Measurements from ENCODE around the gene TMEM218.

Gene TMEM218

GRCh38 chr11:125129316-125129993 lies 18.0 kb upstream of the TMEM218 start:
- no peak overlapping the region for H2AFZ ChIP-seq (ENCODE audit: low read depth)
- no peaks in the 10 kb centered on the region for H4K20me1 ChIP-seq (ENCODE audit: insufficient read depth)
- H3K79me2 ChIP-seq (ENCODE audit: insufficient read depth, low read depth): no peaks in the 10 kb centered on the region
- no peak overlapping the region for H3K27ac ChIP-seq
- H3K27me3 ChIP-seq (ENCODE audit: insufficient read depth, low read depth): no peaks in the 10 kb centered on the region
- no peaks in the 10 kb centered on the region for H3K36me3 ChIP-seq (ENCODE audit: insufficient read depth)
- TF ChIP-seq CTCF (conservative IDR thresholded peaks at IDR 0.05; ENCODE audit: low read depth, low read length): no peak
- no peak overlapping the region for H3K4me3 ChIP-seq (IDR thresholded peaks at IDR 0.05; ENCODE audit: insufficient read depth, low read depth, low read length)
- no peak overlapping the region for H3K9ac ChIP-seq
- no peaks in the 10 kb centered on the region for H3K4me1 ChIP-seq (ENCODE audit: low read depth, poor library complexity, severe bottlenecking)
- H3K4me2 ChIP-seq: no peak overlapping the region

- no peaks in the 10 kb centered on the region for H4K20me1 ChIP-seq (ENCODE audit: insufficient read depth)
- no peaks in the 10 kb centered on the region for H3K36me3 ChIP-seq (ENCODE audit: insufficient read depth)
- no peak overlapping the region for H2AFZ ChIP-seq (ENCODE audit: low read depth)
- TF ChIP-seq CTCF (conservative IDR thresholded peaks at IDR 0.05; ENCODE audit: low read depth, low read length): no peak
- H3K79me2 ChIP-seq (ENCODE audit: insufficient read depth, low read depth): no peaks in the 10 kb centered on the region
- H3K9ac ChIP-seq: no peak overlapping the region
- H3K4me3 ChIP-seq (IDR thresholded peaks at IDR 0.05; ENCODE audit: insufficient read depth, low read depth, low read length): no peak overlapping the region
- H3K27ac ChIP-seq: no peak overlapping the region
- H3K27me3 ChIP-seq (ENCODE audit: insufficient read depth, low read depth): no peaks in the 10 kb centered on the region
- H3K4me1 ChIP-seq (ENCODE audit: low read depth, poor library complexity, severe bottlenecking): no peaks in the 10 kb centered on the region
- no peak overlapping the region for H3K4me2 ChIP-seq
Observed at GRCh38 chr11:125128450-125128849, 17.0 kb upstream of the TMEM218 start.

- no peak overlapping the region for H3K9ac ChIP-seq
- H3K4me2 ChIP-seq: no peak overlapping the region
- H3K27ac ChIP-seq: no peak overlapping the region
- no peak overlapping the region for H3K4me3 ChIP-seq (IDR thresholded peaks at IDR 0.05; ENCODE audit: insufficient read depth, low read depth, low read length)
- H3K4me1 ChIP-seq (ENCODE audit: low read depth, poor library complexity, severe bottlenecking): no peaks in the 10 kb centered on the region
- 0 out of 2 replicates have a peak overlapping the region, but pooled peaks have one; percentile 34 for H2AFZ ChIP-seq (ENCODE audit: low read depth)
- no peaks in the 10 kb centered on the region for H3K79me2 ChIP-seq (ENCODE audit: insufficient read depth, low read depth)
- no peaks in the 10 kb centered on the region for H4K20me1 ChIP-seq (ENCODE audit: insufficient read depth)
- no peaks in the 10 kb centered on the region for H3K36me3 ChIP-seq (ENCODE audit: insufficient read depth)
- no peaks in the 10 kb centered on the region for H3K27me3 ChIP-seq (ENCODE audit: insufficient read depth, low read depth)
- no peak for TF ChIP-seq CTCF (conservative IDR thresholded peaks at IDR 0.05; ENCODE audit: low read depth, low read length)
Observed at GRCh38 chr11:125124618-125124992, 13.2 kb upstream of the TMEM218 start.

- no peaks in the 10 kb centered on the region for H3K27me3 ChIP-seq (ENCODE audit: insufficient read depth, low read depth)
- TF ChIP-seq CTCF (conservative IDR thresholded peaks at IDR 0.05; ENCODE audit: low read depth, low read length): peak; percentile 49; the same call in 1 of the 2 replicates
- no peak overlapping the region for H3K27ac ChIP-seq
- H2AFZ ChIP-seq (ENCODE audit: low read depth): peak overlapping the region; percentile 34; the same call in 1 of the 2 replicates
- H3K4me2 ChIP-seq: no peak overlapping the region
- no peaks in the 10 kb centered on the region for H4K20me1 ChIP-seq (ENCODE audit: insufficient read depth)
- H3K79me2 ChIP-seq (ENCODE audit: insufficient read depth, low read depth): no peaks in the 10 kb centered on the region
- H3K4me3 ChIP-seq (IDR thresholded peaks at IDR 0.05; ENCODE audit: insufficient read depth, low read depth, low read length): no peak overlapping the region
- H3K9ac ChIP-seq: no peak overlapping the region
- no peaks in the 10 kb centered on the region for H3K36me3 ChIP-seq (ENCODE audit: insufficient read depth)
- H3K4me1 ChIP-seq (ENCODE audit: low read depth, poor library complexity, severe bottlenecking): no peaks in the 10 kb centered on the region
Observed at GRCh38 chr11:125123947-125124617, 12.7 kb upstream of the TMEM218 start.

Data from KMS-11 (cell line).